ENCODE results near the gene ATG101.
A peak's percentile ranks its signal among the peaks of the same experiment; 100 is the strongest.

Gene ATG101

GRCh38 chr12:52069327-52070184 lies at the start of gene ATG101:
ATG101 (plus strand) TSS chr12:52069978; CDS start chr12:52073651, 3,673 bp downstream.
- DNase-seq (ENCODE audit: low read depth): peak; percentile 81

- no peak for DNase-seq (ENCODE audit: low read depth)
Measured at GRCh38 chr12:52020539-52021336, 49.0 kb upstream of the ATG101 start.

- DNase-seq (ENCODE audit: low read depth): no peak
Measured at GRCh38 chr12:52022841-52023181, 47.0 kb upstream of the ATG101 start.

- no peak for DNase-seq (ENCODE audit: low read depth)
Measured at GRCh38 chr12:52023182-52023975, 46.4 kb upstream of the ATG101 start.

- DNase-seq (ENCODE audit: low read depth): no peak
Measured at GRCh38 chr12:52023976-52024688, 45.6 kb upstream of the ATG101 start.

GRCh38 chr12:52024845-52025230 lies 44.9 kb upstream of the ATG101 start:
- DNase-seq (ENCODE audit: low read depth): no peak

- DNase-seq (ENCODE audit: low read depth): no peak
Measured at GRCh38 chr12:52026263-52026662, 43.5 kb upstream of the ATG101 start.

GRCh38 chr12:52027085-52027843 lies 42.5 kb upstream of the ATG101 start:
- DNase-seq (ENCODE audit: low read depth): no peak

GRCh38 chr12:52029685-52030084 lies 40.1 kb upstream of the ATG101 start:
- no peak for DNase-seq (ENCODE audit: low read depth)

GRCh38 chr12:52032446-52032803 lies 37.4 kb upstream of the ATG101 start:
- no peak for DNase-seq (ENCODE audit: low read depth)

GRCh38 chr12:52032804-52033445 lies 36.9 kb upstream of the ATG101 start:
- peak; percentile 86 for DNase-seq (ENCODE audit: low read depth)

GRCh38 chr12:52033446-52034140 lies 36.2 kb upstream of the ATG101 start:
- DNase-seq (ENCODE audit: low read depth): no peak

GRCh38 chr12:52035190-52035589 lies 34.6 kb upstream of the ATG101 start:
- no peak for DNase-seq (ENCODE audit: low read depth)

GRCh38 chr12:52035926-52036325 lies 33.9 kb upstream of the ATG101 start:
- no peak for DNase-seq (ENCODE audit: low read depth)

- no peak for DNase-seq (ENCODE audit: low read depth)
Measured at GRCh38 chr12:52036587-52037171, 33.1 kb upstream of the ATG101 start.

GRCh38 chr12:52037248-52037861 lies 32.4 kb upstream of the ATG101 start:
- DNase-seq (ENCODE audit: low read depth): no peak

GRCh38 chr12:52038447-52038846 lies 31.3 kb upstream of the ATG101 start:
- DNase-seq (ENCODE audit: low read depth): no peak

GRCh38 chr12:52041035-52041434 lies 28.7 kb upstream of the ATG101 start:
- DNase-seq (ENCODE audit: low read depth): no peak

GRCh38 chr12:52041695-52042123 lies 28.1 kb upstream of the ATG101 start:
- no peak for DNase-seq (ENCODE audit: low read depth)
